Esophagus muscularis mucosa (tissue), 4 donors: ENCODE measurements around the gene SCN2A. TPM values are rescaled to one million over a fixed set of nuclear protein-coding genes. Genes with fewer than 3 reads are reported as not detected.

Experiments
- DNase-seq: peaks from one replicate; pipeline ENCODE4 v3.0.0-alpha.2; 2017; ENCODE audit errors: extremely low spot score
- H3K27ac ChIP-seq, 4 donors: fragments of 200-600 bp; sonication (generic); replicated peaks in 1 of 4; 1 replicate in 3 of 4; 2 replicates in 1 of 4; pipeline ENCODE4 v1.5.1; 2016 to 2019; ENCODE audit warnings: mild to moderate bottlenecking in 1 of 4
- H3K27me3 ChIP-seq, 4 donors: fragments of 200-600 bp; sonication (generic); one replicate each; pipeline versions ENCODE4 v1.5.1 to v1.6.0; 2016 to 2019
- H3K36me3 ChIP-seq, 4 donors: fragments of 200-600 bp; sonication (generic); one replicate each; pipeline ENCODE4 v1.5.1; 2016 to 2019
- H3K4me1 ChIP-seq, 4 donors: fragments of 200-600 bp; sonication (generic); one replicate each; pipeline ENCODE4 v1.5.1; 2016 to 2019
- H3K4me3 ChIP-seq, 4 donors: fragments of 200-600 bp; sonication (generic); 1 replicate in 2 of 4; 2 replicates in 2 of 4; pipeline ENCODE4 v1.5.1; 2016 to 2019; ENCODE audit warnings: mild to moderate bottlenecking in 4 of 4, moderate library complexity in 1 of 4
- H3K9me3 ChIP-seq, 4 donors: fragments of 200-600 bp; sonication (generic); 1 replicate in 3 of 4; 2 replicates in 1 of 4; pipeline ENCODE4 v1.5.1; 2016 to 2019
- EP300 ChIP-seq: sonication (generic); formaldehyde crosslinking; IDR thresholded peaks from one replicate; pipeline ENCODE4 v1.6.1; 2017; ENCODE audit warnings: antibody characterized with exemption
- POLR2A ChIP-seq: fragments of 450-650 bp; IDR thresholded peaks from one replicate; pipeline ENCODE4 v1.6.1; 2017; ENCODE audit warnings: antibody characterized with exemption, moderate library complexity, mild to moderate bottlenecking, low read depth
- POLR2AphosphoS5 ChIP-seq, 2 donors: sonication (generic); formaldehyde crosslinking; IDR thresholded peaks; one replicate each; pipeline ENCODE4 v1.6.1; 2017; ENCODE audit warnings: antibody characterized with exemption in 2 of 2
- WGBS: methylation state at CpG from one replicate; pipeline ENCODE4 v1.1.5; 2018; 5-methylcytosine and 5-hydroxymethylcytosine counted together
- intact Hi-C: fragments of 100-400 bp; cut with DNase I; formaldehyde crosslinking; loops from one replicate; pipeline ENCODE4 v1.15.1; 2023
- total RNA-seq, 4 donors: library from RNA; depleted of rRNA; stranded (reverse); fragments of >200 nt; gene quantifications; one replicate each; pipeline versions ENCODE4 v1.1.0 to v1.2.1, GENCODE V29; 2016
- TF ChIP-seq, protein P1 (sequence below), 3 experiments: fragments of 200-600 bp in 2 of 3; fragments of 450-650 bp in 1 of 3; sonication (generic) in 2 of 3; IDR thresholded peaks; one replicate each; pipeline ENCODE4 v1.5.1; 2017 to 2019; ENCODE audit warnings: antibody characterized with exemption in 3 of 3, mild to moderate bottlenecking in 2 of 3, moderate library complexity in 1 of 3

SCN2A gene
- total RNA-seq, 4 donors from 2014 or later = 0.11 to 0.42 (median 0.15) TPM

DNA sequence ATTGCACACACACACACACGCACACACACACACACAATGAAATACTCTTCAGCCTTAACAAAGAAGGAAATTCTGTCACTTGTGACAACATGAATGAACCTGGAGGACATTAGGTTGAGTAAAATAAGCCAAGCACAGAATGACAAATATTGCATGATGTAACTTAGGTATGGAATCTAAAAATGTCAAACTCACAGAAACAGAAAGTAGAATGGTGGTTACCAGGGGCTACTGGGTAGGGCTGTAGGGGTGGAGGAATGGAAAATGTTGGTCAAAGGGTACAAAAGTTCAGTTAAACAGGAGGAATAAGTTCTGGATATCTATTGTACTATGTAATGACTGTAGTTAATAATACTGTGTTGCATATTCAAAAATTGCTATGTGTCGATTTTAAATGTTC lies 29.5 kb downstream of the SCN2A start:
- TF ChIP-seq EP300 = no peak
- intact Hi-C loops = no loop called here

DNA sequence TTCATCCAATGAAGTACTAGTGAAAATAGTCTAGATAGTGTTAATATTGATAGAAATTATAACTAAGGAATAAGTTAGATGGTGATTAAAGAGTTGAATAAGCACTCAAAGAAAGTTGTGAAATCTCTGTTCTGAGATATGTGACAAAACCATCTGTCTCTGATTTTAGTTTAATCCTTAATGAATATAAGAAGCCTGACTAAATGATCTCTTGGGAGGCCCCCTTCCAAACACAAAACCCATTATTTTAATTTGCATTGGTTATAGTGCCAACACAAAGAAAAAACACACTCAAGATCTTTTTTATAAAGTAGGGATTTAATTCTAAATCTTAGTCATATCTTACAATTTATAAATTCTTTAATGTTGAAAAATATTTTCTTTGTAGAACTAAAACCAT lies 34.0 kb downstream of the SCN2A start:
- Histone ChIP-seq H3K27ac (no peak overlapping the region), H3K27me3 (no peaks in the 10 kb centered on the region), H3K9me3 (no peaks in the 10 kb centered on the region), H3K4me1 (peaks cover 5 to 29% (median 16%) of the 10 kb centered on the region in 4 donors), H3K36me3 (no peaks in the 10 kb centered on the region), H3K4me3 (no peak overlapping the region)
- intact Hi-C loops = no loop called here
- DNase-seq = no peak
- TF ChIP-seq POLR2AphosphoS5 (IDR thresholded peaks at IDR 0.05) (no peak), EP300 (no peak), POLR2A (no peak)
- TF ChIP-seq, protein P1, sequence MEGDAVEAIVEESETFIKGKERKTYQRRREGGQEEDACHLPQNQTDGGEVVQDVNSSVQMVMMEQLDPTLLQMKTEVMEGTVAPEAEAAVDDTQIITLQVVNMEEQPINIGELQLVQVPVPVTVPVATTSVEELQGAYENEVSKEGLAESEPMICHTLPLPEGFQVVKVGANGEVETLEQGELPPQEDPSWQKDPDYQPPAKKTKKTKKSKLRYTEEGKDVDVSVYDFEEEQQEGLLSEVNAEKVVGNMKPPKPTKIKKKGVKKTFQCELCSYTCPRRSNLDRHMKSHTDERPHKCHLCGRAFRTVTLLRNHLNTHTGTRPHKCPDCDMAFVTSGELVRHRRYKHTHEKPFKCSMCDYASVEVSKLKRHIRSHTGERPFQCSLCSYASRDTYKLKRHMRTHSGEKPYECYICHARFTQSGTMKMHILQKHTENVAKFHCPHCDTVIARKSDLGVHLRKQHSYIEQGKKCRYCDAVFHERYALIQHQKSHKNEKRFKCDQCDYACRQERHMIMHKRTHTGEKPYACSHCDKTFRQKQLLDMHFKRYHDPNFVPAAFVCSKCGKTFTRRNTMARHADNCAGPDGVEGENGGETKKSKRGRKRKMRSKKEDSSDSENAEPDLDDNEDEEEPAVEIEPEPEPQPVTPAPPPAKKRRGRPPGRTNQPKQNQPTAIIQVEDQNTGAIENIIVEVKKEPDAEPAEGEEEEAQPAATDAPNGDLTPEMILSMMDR (IDR thresholded peaks at IDR 0.05) = no peak

More for the DNA sequence above, 29.5 kb downstream of the SCN2A start:
- no peaks in the 10 kb centered on the region for H3K9me3 ChIP-seq
- H3K27ac ChIP-seq = no peak overlapping the region
- DNase-seq = no peak
- WGBS = 84% methylated on average over 2 of the region's 2 CpGs
- peaks cover 0 to 9% (median 3%) of the 10 kb centered on the region in 4 donors for H3K4me1 ChIP-seq
- H3K36me3 ChIP-seq = no peaks in the 10 kb centered on the region
- H3K27me3 ChIP-seq = no peaks in the 10 kb centered on the region
- no peak overlapping the region for H3K4me3 ChIP-seq

GRCh38 chr2:165274698-165275097 lies 35.5 kb downstream of the SCN2A start:
- Histone ChIP-seq H3K9me3 (no peaks in the 10 kb centered on the region), H3K27me3 (no peaks in the 10 kb centered on the region), H3K27ac (peak overlapping the region; percentile 49 to 65 (median 58)), H3K4me3 (no peak overlapping the region), H3K36me3 (no peaks in the 10 kb centered on the region), H3K4me1 (peaks cover 5 to 29% (median 16%) of the 10 kb centered on the region in 4 donors)
- intact Hi-C loops = no loop called here
- no peak for DNase-seq
- TF ChIP-seq POLR2AphosphoS5 (IDR thresholded peaks at IDR 0.05) (peak; percentile 41 to 48), POLR2A (no peak), EP300 (no peak)
- TF ChIP-seq, protein P1 (IDR thresholded peaks at IDR 0.05) = no peak
- 31% methylated on average over 5 of the region's 5 CpGs for WGBS

- H3K4me3 ChIP-seq = no peak overlapping the region
- DNase-seq = no peak
- TF ChIP-seq POLR2A (no peak), EP300 (no peak), POLR2AphosphoS5 (IDR thresholded peaks at IDR 0.05) (no peak)
- no peaks in the 10 kb centered on the region for H3K9me3 ChIP-seq
- 86% methylated on average over 2 of the region's 2 CpGs for WGBS
- no peaks in the 10 kb centered on the region for H3K27me3 ChIP-seq
- no peak overlapping the region for H3K27ac ChIP-seq
- peaks cover 5 to 29% (median 16%) of the 10 kb centered on the region in 4 donors for H3K4me1 ChIP-seq
- no peaks in the 10 kb centered on the region for H3K36me3 ChIP-seq
- intact Hi-C loops = no loop called here
Observed at GRCh38 chr2:165275932-165276331, 36.7 kb downstream of the SCN2A start.

DNA sequence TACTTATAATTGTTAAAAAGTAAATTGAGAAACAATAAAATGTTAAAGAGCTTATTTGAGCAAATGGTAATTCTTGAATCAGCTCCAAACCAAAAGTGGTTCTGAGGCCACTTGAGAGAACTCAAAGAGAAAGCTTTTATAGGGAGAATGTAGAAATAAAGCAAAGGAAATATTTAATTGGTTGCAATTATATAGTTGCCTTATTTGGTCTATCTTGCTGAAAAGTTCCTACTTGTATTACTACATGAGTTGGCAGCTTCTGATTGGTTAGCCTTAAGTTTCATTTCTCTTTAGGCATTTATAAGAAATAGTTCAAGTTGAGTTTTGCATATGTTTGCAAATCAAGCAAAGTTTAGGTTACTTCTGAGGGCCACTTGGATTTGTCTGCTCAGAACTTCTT lies 38.1 kb downstream of the SCN2A start:
- Histone ChIP-seq H3K9me3 (no peaks in the 10 kb centered on the region), H3K36me3 (no peaks in the 10 kb centered on the region), H3K27me3 (no peaks in the 10 kb centered on the region), H3K4me3 (no peak overlapping the region), H3K4me1 (peaks cover 5 to 29% (median 16%) of the 10 kb centered on the region in 4 donors), H3K27ac (no peak overlapping the region)
- intact Hi-C loops = no loop called here
- no peak for TF ChIP-seq POLR2A
- no peak for TF ChIP-seq EP300
- no peak for TF ChIP-seq POLR2AphosphoS5 (IDR thresholded peaks at IDR 0.05)
- TF ChIP-seq, protein P1 (IDR thresholded peaks at IDR 0.05) = no peak
- DNase-seq = no peak

GRCh38 chr2:165277860-165278656 lies 38.8 kb downstream of the SCN2A start:
- H3K27me3 ChIP-seq = no peaks in the 10 kb centered on the region
- H3K4me3 ChIP-seq = no peak overlapping the region
- intact Hi-C loops = no loop called here
- H3K9me3 ChIP-seq = no peaks in the 10 kb centered on the region
- 77% methylated on average over 5 of the region's 5 CpGs for WGBS
- peaks cover 5 to 28% (median 16%) of the 10 kb centered on the region in 4 donors for H3K4me1 ChIP-seq
- H3K36me3 ChIP-seq = no peaks in the 10 kb centered on the region
- no peak overlapping the region for H3K27ac ChIP-seq
- DNase-seq = no peak
- no peak for TF ChIP-seq EP300
- TF ChIP-seq POLR2A = no peak
- TF ChIP-seq, protein P1 (IDR thresholded peaks at IDR 0.05) = no peak
- TF ChIP-seq POLR2AphosphoS5 (IDR thresholded peaks at IDR 0.05) = no peak
